Limb (tissue), 2 donors: ENCODE data around the gene ZNG1A.
"Not testable (repeated sequence)": the region's sequence is repeated elsewhere in the genome, so short reads cannot be mapped to it uniquely, and the experiment has no call there.

Experiments used
- DNase-seq, 2 donors: peaks; one replicate each; pipeline ENCODE4 v3.0.0-alpha.2; 2016; ENCODE audit errors: extremely low spot score in 2 of 2

ZNG1A gene

DNA sequence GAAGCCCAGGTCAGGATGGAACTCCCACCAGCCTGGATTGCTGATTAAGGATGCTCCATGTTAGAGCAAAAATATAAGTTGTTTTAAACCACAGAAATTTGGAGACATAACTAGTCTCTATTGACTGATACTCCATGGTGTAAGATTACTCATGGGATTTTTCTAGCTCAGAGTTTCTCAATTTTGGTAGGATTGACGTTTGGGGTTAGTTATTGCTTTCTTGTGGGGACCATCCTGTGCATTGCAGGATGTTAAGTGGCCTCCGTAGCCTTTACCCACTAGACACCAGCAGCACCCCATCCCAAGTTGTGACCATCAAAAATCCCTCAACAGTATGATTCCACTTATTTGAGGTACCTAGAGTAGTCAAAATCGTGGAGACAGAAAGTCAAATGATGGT is 80.1 kb downstream of the ZNG1A start:
- DNase-seq, result not testable (repeated sequence)

DNA sequence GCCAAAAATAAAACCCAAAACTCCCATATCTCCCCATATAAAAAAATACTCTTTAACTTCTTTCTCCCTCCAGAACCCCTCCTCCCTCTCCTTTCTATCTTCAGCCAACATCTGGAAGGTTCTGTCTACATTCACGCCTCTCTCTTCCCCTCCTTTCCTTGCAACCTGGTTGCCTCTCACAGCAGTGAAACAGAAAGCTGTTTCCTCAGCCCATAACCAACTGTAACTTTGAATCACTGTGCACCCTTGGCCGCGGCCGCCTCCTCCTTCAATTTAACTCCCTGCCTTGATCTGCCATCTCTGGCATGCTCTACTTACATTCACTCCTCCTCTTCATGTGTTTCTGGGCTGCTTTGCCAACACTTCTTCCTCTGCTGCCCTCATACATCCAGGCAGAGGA is 83.9 kb downstream of the ZNG1A start:
- not testable (repeated sequence) for DNase-seq

DNA sequence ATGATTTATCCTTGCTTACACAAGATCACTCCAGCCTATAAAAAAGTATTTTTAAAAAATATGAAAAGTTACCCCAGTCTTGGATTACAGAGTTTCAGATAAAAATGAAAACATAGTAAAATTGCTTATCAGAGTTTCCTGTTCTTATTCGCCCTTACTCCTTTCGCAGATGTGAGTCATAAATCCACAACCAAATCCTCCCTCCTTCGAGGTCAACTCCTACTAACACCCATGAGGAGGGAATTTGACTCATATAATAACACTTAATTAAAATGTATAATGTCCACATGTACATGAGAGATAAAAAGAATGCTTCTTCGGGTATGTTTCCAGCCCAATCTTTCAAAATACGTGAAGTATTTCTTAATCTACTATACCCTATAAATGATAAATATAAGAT is 84.5 kb downstream of the ZNG1A start:
- not testable (repeated sequence) for DNase-seq

DNA sequence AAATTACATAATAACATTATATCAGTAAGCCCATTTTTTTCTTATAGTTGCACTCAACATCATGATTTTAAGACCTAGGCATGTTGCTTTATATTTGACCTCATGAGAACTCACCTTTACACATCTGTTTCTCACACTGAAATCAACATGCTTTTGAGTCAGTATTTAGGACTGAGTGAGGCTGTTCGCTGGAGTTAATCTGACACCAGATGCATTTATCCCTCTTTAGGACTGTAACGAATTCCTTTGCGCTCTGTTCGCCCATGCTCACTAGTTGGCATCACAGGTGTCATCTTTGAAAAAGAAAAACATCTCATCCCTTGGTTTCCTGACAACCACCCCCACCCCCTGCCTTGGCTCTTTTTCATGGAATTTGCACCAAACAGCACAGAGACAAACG is 84.9 kb downstream of the ZNG1A start:
- DNase-seq, result not testable (repeated sequence)

DNA sequence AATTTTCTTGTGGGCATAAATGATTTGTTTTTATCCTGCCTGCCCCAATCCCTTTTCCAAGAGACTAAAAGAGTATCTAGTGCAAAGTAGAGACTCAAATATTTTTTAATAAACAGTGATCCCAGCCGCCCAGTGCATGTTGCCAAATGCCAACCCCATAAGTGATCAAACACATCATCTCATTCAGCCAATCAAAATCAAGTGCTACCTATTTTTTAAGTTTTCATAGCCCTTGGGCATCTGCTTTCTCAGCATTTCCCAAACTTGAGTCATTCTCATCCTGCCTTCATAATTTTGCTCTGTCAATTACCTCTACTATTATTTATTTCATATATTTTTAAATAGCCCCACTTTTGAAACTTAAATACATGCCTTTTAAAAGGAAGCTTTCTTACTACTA is 88.0 kb downstream of the ZNG1A start:
- DNase-seq, result not testable (repeated sequence)

DNA sequence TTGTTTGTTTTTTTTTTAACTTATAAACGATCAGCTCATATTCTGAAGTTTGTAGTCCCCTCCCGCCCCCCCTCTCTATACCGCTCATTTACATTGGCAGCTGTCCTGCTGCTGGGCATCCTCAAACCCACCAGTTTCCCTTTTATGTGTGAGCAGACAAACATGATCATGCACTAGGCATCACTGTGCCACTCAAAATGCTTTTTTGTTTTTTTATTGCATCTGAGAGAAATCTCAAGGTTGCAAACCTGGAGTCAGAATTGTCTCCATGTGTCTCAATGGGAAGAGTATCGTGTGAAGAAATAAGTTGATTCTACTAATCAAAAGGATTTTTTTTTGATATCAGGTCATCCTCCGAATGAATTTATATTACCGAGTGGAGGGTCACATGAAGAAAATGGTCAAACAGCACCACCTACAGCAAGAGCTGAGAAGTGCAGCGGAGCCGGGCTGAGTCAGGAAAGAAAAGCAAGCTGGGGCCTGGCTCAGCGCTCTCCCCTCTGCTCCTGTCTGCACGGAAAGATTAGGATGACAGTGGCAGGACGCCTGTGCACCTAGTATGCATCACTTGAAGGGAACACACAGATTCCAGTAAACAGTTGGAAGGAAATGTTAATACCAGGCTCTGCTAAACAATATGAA is 90.3 kb downstream of the ZNG1A start:
- not testable (repeated sequence) for DNase-seq

DNA sequence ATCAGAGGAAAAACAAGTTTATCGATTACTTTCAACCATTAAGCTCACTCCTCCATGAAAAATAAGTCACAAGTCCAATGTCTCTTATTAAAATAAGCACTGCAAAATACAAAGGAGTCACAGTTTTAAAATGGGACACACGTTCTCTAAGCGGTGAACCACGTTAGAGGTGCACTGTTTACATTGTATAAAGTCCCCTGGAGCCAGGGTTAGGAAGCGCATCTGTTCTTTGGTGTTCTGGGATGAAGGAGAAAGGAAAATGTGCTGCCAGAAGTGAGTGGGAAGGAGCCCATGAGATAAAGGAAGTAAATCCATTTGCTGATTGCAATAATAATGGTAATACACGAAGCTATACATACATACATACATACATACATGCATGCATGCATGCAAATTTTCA is 91.0 kb downstream of the ZNG1A start:
- not testable (repeated sequence) for DNase-seq

DNA sequence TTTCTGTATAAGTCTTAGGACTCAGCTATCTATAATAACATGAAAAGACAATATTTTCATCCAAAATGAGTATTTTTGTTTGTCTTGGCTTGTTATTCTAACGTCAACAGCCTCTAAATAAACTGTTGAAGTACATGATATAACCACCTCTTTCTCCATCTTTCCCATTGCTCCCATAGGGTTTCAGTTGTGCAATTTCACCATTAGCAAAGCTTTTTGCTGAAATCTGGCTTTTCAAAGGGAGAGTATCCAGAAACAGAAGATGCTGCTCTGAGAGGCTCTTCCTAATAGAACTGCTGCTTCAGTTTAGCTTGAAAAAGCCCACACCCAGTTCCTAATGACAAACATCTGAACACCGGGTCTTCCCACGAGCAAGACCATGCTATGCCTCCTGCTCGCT is 91.8 kb downstream of the ZNG1A start:
- DNase-seq, result not testable (repeated sequence)

DNA sequence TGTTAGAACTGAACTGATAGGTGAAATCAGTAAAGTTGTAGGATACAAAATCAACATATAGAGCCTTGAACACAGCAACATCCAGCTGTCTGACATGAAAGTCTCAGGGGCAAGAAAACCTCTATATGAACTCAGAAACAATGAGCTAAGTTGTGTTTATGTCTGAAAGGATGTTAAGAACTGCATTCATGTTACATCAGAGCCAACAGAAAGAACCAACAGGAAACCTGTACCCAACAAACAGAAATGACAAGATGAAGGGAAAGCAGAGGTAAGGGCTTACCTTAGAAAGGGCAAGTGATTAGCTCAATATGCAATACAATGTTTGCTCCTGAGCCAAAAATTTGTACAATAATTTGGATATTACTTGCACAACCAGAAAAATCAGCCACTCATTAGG is 92.2 kb downstream of the ZNG1A start:
- not testable (repeated sequence) for DNase-seq

DNA sequence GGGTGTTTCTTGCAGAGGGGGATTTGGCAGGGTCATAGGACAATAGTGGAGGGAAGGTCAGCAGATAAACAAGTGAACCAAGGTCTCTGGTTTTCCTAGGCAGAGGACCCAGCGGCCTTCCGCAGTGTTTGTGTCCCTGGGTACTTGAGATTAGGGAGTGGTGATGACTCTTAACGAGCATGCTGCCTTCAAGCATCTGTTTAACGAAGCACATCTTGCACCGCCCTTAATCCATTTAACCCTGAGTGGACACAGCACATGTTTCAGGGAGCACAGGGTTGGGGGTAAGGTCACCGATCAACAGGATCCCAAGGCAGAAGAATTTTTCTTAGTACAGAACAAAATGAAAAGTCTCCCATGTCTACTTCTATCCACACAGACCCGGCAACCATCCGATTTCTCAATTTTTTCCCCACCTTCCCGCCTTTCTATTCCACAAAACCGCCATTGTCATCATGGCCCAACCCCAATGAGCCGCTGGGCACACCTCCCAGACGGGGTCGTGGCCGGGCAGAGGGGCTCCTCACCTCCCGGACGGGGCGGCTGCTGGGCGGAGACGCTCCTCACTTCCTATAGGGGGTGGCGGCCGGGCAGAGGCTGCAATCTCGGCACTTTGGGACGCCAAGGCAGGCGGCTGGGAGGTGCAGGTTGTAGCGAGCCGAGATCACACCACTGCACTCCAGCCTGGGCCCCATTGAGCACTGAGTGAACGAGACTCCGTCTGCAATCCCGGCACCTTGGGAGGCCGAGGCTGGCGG is 95.7 kb downstream of the ZNG1A start:
- not testable (repeated sequence) for DNase-seq

DNA sequence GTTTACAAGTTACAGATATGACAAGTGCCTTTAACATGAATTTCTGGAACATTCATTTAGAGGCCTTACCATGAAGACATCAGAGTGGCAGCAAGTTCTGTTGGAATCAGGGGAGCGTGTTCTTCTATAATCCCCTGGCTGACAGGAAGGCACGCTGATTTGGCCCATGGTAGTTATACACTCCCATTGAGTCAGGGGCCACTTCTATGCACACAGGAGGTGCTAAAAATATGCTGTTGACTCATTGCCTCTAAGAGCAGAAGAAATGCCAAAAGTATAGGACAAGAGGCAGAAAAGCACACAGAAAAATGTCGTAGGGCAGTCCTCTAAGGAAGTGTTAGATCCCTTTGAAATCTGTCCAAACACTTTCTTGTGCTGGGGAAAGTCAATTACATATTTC is 100.5 kb downstream of the ZNG1A start:
- not testable (repeated sequence) for DNase-seq

DNA sequence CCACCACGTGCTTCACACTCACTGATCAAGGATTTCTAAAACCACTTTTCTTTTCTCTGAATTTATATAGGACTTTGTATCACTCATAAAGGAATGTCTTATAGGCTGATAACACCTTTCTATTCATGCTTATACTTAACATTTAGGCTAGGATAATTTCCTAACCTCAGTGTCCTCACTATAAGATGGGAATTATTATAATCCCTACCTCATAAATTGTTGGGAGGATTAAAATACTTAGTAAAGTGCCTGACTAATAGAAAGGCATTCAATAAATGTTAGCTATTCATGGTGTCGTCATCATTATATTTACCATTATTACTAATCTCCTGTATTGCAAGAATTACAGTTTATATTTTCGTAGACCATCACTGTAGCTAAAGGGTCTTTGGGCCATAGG is 102.5 kb downstream of the ZNG1A start:
- DNase-seq, result not testable (repeated sequence)

DNA sequence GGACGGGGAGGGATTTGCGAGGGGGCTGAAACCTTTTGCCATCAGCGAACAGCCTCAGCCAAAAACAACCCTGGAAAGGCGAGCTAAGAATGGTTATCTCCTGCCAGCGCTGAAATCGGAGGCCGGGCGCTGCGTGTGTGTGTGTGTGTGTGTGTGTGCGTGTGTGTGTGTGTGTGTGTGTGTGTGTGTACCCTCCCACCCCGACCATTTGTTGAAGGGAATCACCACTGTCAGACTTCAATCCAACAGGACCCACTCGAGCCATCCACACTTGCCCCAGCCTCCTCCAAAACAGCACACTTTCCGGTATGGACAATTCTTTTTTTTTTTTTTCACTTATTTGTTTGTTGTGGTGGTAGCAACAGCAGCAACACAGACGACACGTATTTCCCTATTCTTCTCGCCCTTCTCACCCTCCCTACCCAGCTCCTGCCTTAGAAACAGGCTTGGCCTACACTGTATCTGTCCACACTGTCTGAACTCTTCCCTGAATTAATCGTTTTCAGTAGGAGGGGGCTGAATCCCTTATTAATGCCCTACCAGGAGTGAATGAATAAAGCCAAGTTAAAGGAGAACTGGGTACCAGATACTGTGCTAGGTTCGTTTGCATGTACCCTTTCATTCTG is 104.8 kb downstream of the ZNG1A start:
- DNase-seq, result not testable (repeated sequence)

DNA sequence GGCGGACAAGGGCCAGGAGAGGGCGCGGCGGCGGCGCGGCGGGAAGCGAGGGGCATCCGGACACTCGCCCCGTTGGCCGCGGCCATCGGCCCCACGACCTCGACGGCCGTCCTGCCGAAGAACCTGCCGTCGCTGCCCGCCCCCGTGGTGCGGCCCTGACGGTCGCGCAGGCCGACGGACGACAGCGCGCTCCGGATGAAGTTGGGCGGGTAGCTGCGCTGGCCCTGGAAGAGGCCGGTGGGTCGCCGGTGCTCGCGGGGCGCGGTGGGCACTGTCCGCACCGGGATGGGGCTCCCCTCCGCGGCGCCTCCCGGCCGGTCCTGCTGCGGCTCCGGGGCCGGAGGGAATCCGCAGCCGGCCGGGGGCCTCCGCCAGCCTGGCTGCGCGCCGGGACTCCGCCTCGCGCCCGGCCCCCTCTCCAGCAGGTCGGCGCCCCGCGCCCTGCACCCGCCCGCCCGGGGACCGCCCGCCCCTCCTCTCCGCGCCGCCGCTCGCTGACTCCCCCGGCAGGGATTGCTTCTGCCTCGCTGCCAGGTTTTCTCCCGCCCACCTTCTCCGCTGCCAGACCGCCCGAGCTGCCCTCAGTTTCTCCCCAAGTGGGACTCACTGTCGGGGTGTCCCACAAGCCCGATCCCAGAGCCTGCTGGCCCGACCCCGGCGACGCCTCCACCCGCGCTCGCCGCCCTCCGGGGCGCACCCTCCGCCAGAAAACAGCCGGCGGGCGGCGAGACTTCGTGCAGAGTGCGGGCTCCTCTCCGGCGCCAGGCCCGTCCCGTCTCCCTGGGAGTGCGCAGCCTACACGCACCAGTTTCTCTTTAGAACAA is 105.6 kb downstream of the ZNG1A start:
- DNase-seq, result peak in 1 of 2 donors; percentile 65
